HG03460 (cell line): ENCODE measurements around the gene METTL6.
"Not testable (repeated sequence)": the region's sequence is repeated elsewhere in the genome, so short reads cannot be mapped to it uniquely, and the experiment has no call there.

ENCODE experiments used
- ATAC-seq: cut with Tn5 transposase; IDR thresholded peaks from one replicate; pipeline ENCODE4 v1.9.1; 2021; ENCODE audit not compliant: unreplicated experiment

Gene METTL6

GRCh38 chr3:15375461-15376000, 51.8 kb downstream of the METTL6 start:
- no peak for ATAC-seq

- no peak for ATAC-seq
These were observed 54.4 kb downstream of the METTL6 start for GRCh38 chr3:15372918-15373317.

GRCh38 chr3:15368561-15369135, 58.7 kb downstream of the METTL6 start:
- no peak for ATAC-seq

- ATAC-seq: no peak
These were observed 60.3 kb downstream of the METTL6 start for GRCh38 chr3:15367059-15367458.

- not testable (repeated sequence) for ATAC-seq
These were observed 63.3 kb downstream of the METTL6 start for GRCh38 chr3:15364078-15364477.

- ATAC-seq: peak; percentile 84
These were observed 65.7 kb downstream of the METTL6 start for GRCh38 chr3:15361494-15362214.

GRCh38 chr3:15360788-15361493, 66.4 kb downstream of the METTL6 start:
- ATAC-seq: no peak
